GM12875 (cell line): ENCODE data around the gene ADGRL2.

Experiments used
- H3K4me3 ChIP-seq: one replicate; pipeline ENCODE4 v1.5.1; 2011; ENCODE audit warnings: low read depth, low read length, control low read depth
- CTCF ChIP-seq: IDR thresholded peaks from 2 replicates; pipeline ENCODE4 v1.5.1; 2011; ENCODE audit warnings: low read depth, mild to moderate bottlenecking, control low read depth, inconsistent platforms, low read length, moderate library complexity, borderline replicate concordance; ENCODE audit not compliant: insufficient read depth

ADGRL2 gene

GRCh38 chr1:82018319-82018718 lies 217.6 kb downstream of the ADGRL2 start:
- TF ChIP-seq CTCF: no peak
- no peak overlapping the region for H3K4me3 ChIP-seq

GRCh38 chr1:82019508-82019907 lies 218.8 kb downstream of the ADGRL2 start:
- TF ChIP-seq CTCF: no peak
- H3K4me3 ChIP-seq: no peak overlapping the region

GRCh38 chr1:82030830-82031229 lies 230.1 kb downstream of the ADGRL2 start:
- no peak for TF ChIP-seq CTCF
- no peak overlapping the region for H3K4me3 ChIP-seq

GRCh38 chr1:82032068-82032467 lies 231.3 kb downstream of the ADGRL2 start:
- H3K4me3 ChIP-seq: no peak overlapping the region
- no peak for TF ChIP-seq CTCF

- no peak for TF ChIP-seq CTCF
- no peak overlapping the region for H3K4me3 ChIP-seq
These were observed 234.1 kb downstream of the ADGRL2 start for GRCh38 chr1:82034812-82035211.
